Measurements from ENCODE around the gene LSMEM2.

- TF ChIP-seq CTCF (IDR thresholded peaks at IDR 0.05) = no peak
- TF ChIP-seq POLR2A (IDR thresholded peaks at IDR 0.05; ENCODE audit: low read length) = no peak
- no peak for TF ChIP-seq EHMT2 (IDR thresholded peaks at IDR 0.05; ENCODE audit: low read depth)
- no peak for TF ChIP-seq MAX (IDR thresholded peaks at IDR 0.05)
- TF ChIP-seq ZC3H11A (IDR thresholded peaks at IDR 0.05) = no peak
- no peak for TF ChIP-seq ZFP36 (IDR thresholded peaks at IDR 0.05; ENCODE audit: borderline replicate concordance, partially characterized antibody)
These were observed 44.3 kb downstream of the LSMEM2 start for GRCh38 chr3:50323092-50323600.

Measured in A549 (cell line).